Osteocyte (in vitro differentiated cells): Measurements from ENCODE around the gene MGLL. TPM values are rescaled to one million over a fixed set of nuclear protein-coding genes. Genes with fewer than 3 reads are reported as not detected.

Experiments
- DNase-seq: peaks from one replicate; pipeline ENCODE4 v3.0.0; 2021; ENCODE audit warnings: mixed read lengths; ENCODE audit not compliant: unreplicated experiment; ENCODE audit errors: extremely low spot score
- H3K27ac Mint-ChIP-seq: one replicate; pipeline ENCODE4 v1.8.0; 2021; ENCODE audit warnings: mild to moderate bottlenecking, mixed read lengths; ENCODE audit not compliant: unreplicated experiment
- H3K27me3 Mint-ChIP-seq: one replicate; pipeline ENCODE4 v1.8.0; 2021; ENCODE audit warnings: mixed read lengths; ENCODE audit not compliant: unreplicated experiment
- H3K36me3 Mint-ChIP-seq: one replicate; pipeline ENCODE4 v1.8.0; 2021; ENCODE audit warnings: mixed read lengths; ENCODE audit not compliant: unreplicated experiment
- H3K4me1 Mint-ChIP-seq: one replicate; pipeline ENCODE4 v1.8.0; 2021; ENCODE audit warnings: mixed read lengths; ENCODE audit not compliant: unreplicated experiment
- H3K4me3 Mint-ChIP-seq: one replicate; pipeline ENCODE4 v1.8.0; 2021; ENCODE audit warnings: mild to moderate bottlenecking, moderate library complexity, mixed read lengths; ENCODE audit not compliant: unreplicated experiment
- H3K9me3 Mint-ChIP-seq: one replicate; pipeline ENCODE4 v1.8.0; 2021; ENCODE audit warnings: mixed read lengths; ENCODE audit not compliant: unreplicated experiment
- CTCF ChIP-seq: fragments of 200-600 bp; sonication (generic); IDR thresholded peaks from 2 replicates; pipeline ENCODE4 v1.5.0; 2021; ENCODE audit warnings: antibody characterized with exemption, mild to moderate bottlenecking, moderate library complexity
- long read RNA-seq: library from polyadenylated mRNA; unstranded; transcript quantifications from one replicate; pipeline ENCODE4 v2.0.0, GENCODE V29; 2021
- total RNA-seq: library from RNA; stranded (reverse); gene quantifications from 2 replicates; pipeline ENCODE4 v1.2.1, GENCODE V29; 2021

The MGLL gene
- 102 and 112 TPM in 2 replicates for total RNA-seq
- long read RNA-seq, full-length matches to known transcripts = 92 of 155 reads
- long read RNA-seq, partial matches to known transcripts = 13 of 155 reads
- long read RNA-seq, other reads (novel, unspliced or antisense) = 50 of 155 reads

- H3K9me3 Mint-ChIP-seq = peaks cover 8% of the 10 kb centered on the region
- peak within 1 kb of the TSS; percentile 96 for H3K4me3 Mint-ChIP-seq
- peaks cover 55% of the 10 kb centered on the region for H3K4me1 Mint-ChIP-seq
- H3K27ac Mint-ChIP-seq = peak within 1 kb of the TSS; percentile 79
- TF ChIP-seq CTCF = no peak
- H3K27me3 Mint-ChIP-seq = no peaks in the 10 kb centered on the region
- DNase-seq = no peak
- H3K36me3 Mint-ChIP-seq = peaks cover 9% of the 10 kb centered on the region
Measured at GRCh38 chr3:127822041-127822681, at the start of gene MGLL. Gene MGLL, minus strand, starts transcription at chr3:127822515. Its CDS starts 197 bp downstream, at chr3:127822318.

- no peak overlapping the region for H3K4me3 Mint-ChIP-seq
- H3K27me3 Mint-ChIP-seq = no peaks in the 10 kb centered on the region
- no peak overlapping the region for H3K27ac Mint-ChIP-seq
- no peak for TF ChIP-seq CTCF
- H3K9me3 Mint-ChIP-seq = no peaks in the 10 kb centered on the region
- H3K4me1 Mint-ChIP-seq = peaks cover 16% of the 10 kb centered on the region
- DNase-seq = peak; percentile 3
- H3K36me3 Mint-ChIP-seq = peaks cover 2% of the 10 kb centered on the region
Measured at GRCh38 chr3:127870156-127870555, 47.8 kb upstream of the MGLL start.

- Mint-ChIP-seq H3K27ac (no peak overlapping the region), H3K4me3 (no peak overlapping the region), H3K9me3 (no peaks in the 10 kb centered on the region), H3K4me1 (peaks cover 16% of the 10 kb centered on the region), H3K36me3 (peaks cover 2% of the 10 kb centered on the region), H3K27me3 (no peaks in the 10 kb centered on the region)
- no peak for DNase-seq
- TF ChIP-seq CTCF = no peak
Measured at GRCh38 chr3:127867986-127868385, 45.7 kb upstream of the MGLL start.

- H3K9me3 Mint-ChIP-seq = no peaks in the 10 kb centered on the region
- H3K4me3 Mint-ChIP-seq = no peak overlapping the region
- TF ChIP-seq CTCF = no peak
- no peaks in the 10 kb centered on the region for H3K27me3 Mint-ChIP-seq
- DNase-seq = no peak
- H3K4me1 Mint-ChIP-seq = peaks cover 16% of the 10 kb centered on the region
- H3K27ac Mint-ChIP-seq = no peak overlapping the region
- peaks cover 2% of the 10 kb centered on the region for H3K36me3 Mint-ChIP-seq
Measured at GRCh38 chr3:127867412-127867811, 45.1 kb upstream of the MGLL start.

- Mint-ChIP-seq H3K4me1 (peaks cover 16% of the 10 kb centered on the region), H3K9me3 (no peaks in the 10 kb centered on the region), H3K27me3 (no peaks in the 10 kb centered on the region), H3K27ac (peak overlapping the region; percentile 54), H3K36me3 (peaks cover 2% of the 10 kb centered on the region), H3K4me3 (no peak overlapping the region)
- peak; percentile 36 for TF ChIP-seq CTCF
- DNase-seq = no peak
Measured at GRCh38 chr3:127865941-127866340, 43.6 kb upstream of the MGLL start.
